ENCODE data around the gene KCTD15. TPM values are rescaled to one million over a fixed set of nuclear protein-coding genes. Genes with fewer than 3 reads are reported as not detected.
"Not testable (repeated sequence)": the region's sequence is repeated elsewhere in the genome, so short reads cannot be mapped to it uniquely, and the experiment has no call there.

Gene KCTD15
- total RNA-seq, 3 donors from 2014 or later (not counting 1 experiment from before 2014, with no cell fraction given) = 0.59 to 4.7 (median 1.4) TPM

GRCh38 chr19:33815380-33816340, 19.0 kb downstream of the KCTD15 start:
- Histone ChIP-seq H3K9me3 (ENCODE audit: control insufficient read depth, insufficient read depth, low read length) (no peaks in the 10 kb centered on the region), H3K36me3 (ENCODE audit: control insufficient read depth, insufficient read depth, low read length) (no peaks in the 10 kb centered on the region), H3K4me3 (ENCODE audit: low read length) (no peak overlapping the region), H3K27me3 (ENCODE audit: control insufficient read depth, insufficient read depth, low read length) (peaks cover 3% of the 10 kb centered on the region), H3K27ac (ENCODE audit: low read length) (no peak overlapping the region), H3K4me1 (ENCODE audit: control insufficient read depth, insufficient read depth, low read length) (peaks cover 25% of the 10 kb centered on the region)
- ATAC-seq (no peak), DNase-seq (peak in 1 of 2 donors; percentile 6)
- Mint-ChIP-seq H3K9me3 (no peaks in the 10 kb centered on the region), H3K4me1 (peaks cover 0 to 12% of the 10 kb centered on the region in 2 donors), H3K4me3 (no peak overlapping the region), H3K27me3 (ENCODE audit: low read depth in 2 of 2) (peaks cover 0 to 4% of the 10 kb centered on the region in 2 donors), H3K36me3 (no peaks in the 10 kb centered on the region), H3K27ac (no peak overlapping the region)
- 77% methylated on average over 14 of the region's 15 CpGs for WGBS (ENCODE audit: insufficient coverage)
- TF ChIP-seq CTCF (IDR thresholded peaks at IDR 0.05) = no peak
- intact Hi-C loops (cut with micrococcal nuclease) = no loop called here

- no peak overlapping the region for H3K27ac ChIP-seq (ENCODE audit: low read length)
- intact Hi-C loops (cut with micrococcal nuclease) = no loop called here
- H3K36me3 Mint-ChIP-seq = no peaks in the 10 kb centered on the region
- no peak overlapping the region for H3K27ac Mint-ChIP-seq
- ATAC-seq = no peak
- no peak for DNase-seq
- H3K9me3 ChIP-seq (ENCODE audit: control insufficient read depth, insufficient read depth, low read length) = no peaks in the 10 kb centered on the region
- no peak overlapping the region for H3K4me3 ChIP-seq (ENCODE audit: low read length)
- no peaks in the 10 kb centered on the region for H3K36me3 ChIP-seq (ENCODE audit: control insufficient read depth, insufficient read depth, low read length)
- peaks cover 30% of the 10 kb centered on the region for H3K4me1 ChIP-seq (ENCODE audit: control insufficient read depth, insufficient read depth, low read length)
- H3K9me3 Mint-ChIP-seq = no peaks in the 10 kb centered on the region
- H3K4me3 Mint-ChIP-seq = peak overlapping the region; percentile 38
- 83% methylated on average over 4 of the region's 4 CpGs for WGBS (ENCODE audit: insufficient coverage)
- H3K27me3 Mint-ChIP-seq (ENCODE audit: low read depth in 2 of 2) = peaks cover 0 to 4% of the 10 kb centered on the region in 2 donors
- TF ChIP-seq CTCF (IDR thresholded peaks at IDR 0.05) = no peak
- H3K27me3 ChIP-seq (ENCODE audit: control insufficient read depth, insufficient read depth, low read length) = peaks cover 6% of the 10 kb centered on the region
- H3K4me1 Mint-ChIP-seq = peaks cover 0 to 16% of the 10 kb centered on the region in 2 donors
These were observed 21.7 kb downstream of the KCTD15 start for GRCh38 chr19:33818411-33818810.

- DNase-seq; H3K36me3 Mint-ChIP-seq; H3K27me3 Mint-ChIP-seq (ENCODE audit: low read depth in 2 of 2); ATAC-seq; H3K27ac Mint-ChIP-seq; H3K4me3 ChIP-seq (ENCODE audit: low read length); H3K27me3 ChIP-seq (ENCODE audit: control insufficient read depth, insufficient read depth, low read length); H3K9me3 ChIP-seq (ENCODE audit: control insufficient read depth, insufficient read depth, low read length); H3K9me3 Mint-ChIP-seq; intact Hi-C loops (cut with micrococcal nuclease); H3K36me3 ChIP-seq (ENCODE audit: control insufficient read depth, insufficient read depth, low read length): not testable (repeated sequence)
- Mint-ChIP-seq H3K4me3 (peak overlapping the region; percentile 68), H3K4me1 (peaks cover 0 to 16% of the 10 kb centered on the region in 2 donors)
- 86% methylated on average over 6 of the region's 7 CpGs for WGBS (ENCODE audit: insufficient coverage)
- Histone ChIP-seq H3K27ac (ENCODE audit: low read length) (peak overlapping the region; percentile 1), H3K4me1 (ENCODE audit: control insufficient read depth, insufficient read depth, low read length) (peaks cover 30% of the 10 kb centered on the region)
These were observed 22.4 kb downstream of the KCTD15 start for GRCh38 chr19:33819078-33819477.

- 43% methylated on average over 10 of the region's 10 CpGs for WGBS (ENCODE audit: insufficient coverage)
- ATAC-seq (no peak), DNase-seq (no peak)
- no peak overlapping the region for H3K4me3 ChIP-seq (ENCODE audit: low read length)
- Mint-ChIP-seq H3K36me3 (no peaks in the 10 kb centered on the region), H3K27ac (no peak overlapping the region), H3K27me3 (ENCODE audit: low read depth in 2 of 2) (peaks cover 0 to 4% of the 10 kb centered on the region in 2 donors), H3K4me1 (peaks cover 0 to 16% of the 10 kb centered on the region in 2 donors), H3K4me3 (peak overlapping the region; percentile 68), H3K9me3 (no peaks in the 10 kb centered on the region)
- peaks cover 6% of the 10 kb centered on the region for H3K27me3 ChIP-seq (ENCODE audit: control insufficient read depth, insufficient read depth, low read length)
- TF ChIP-seq CTCF (IDR thresholded peaks at IDR 0.05) = no peak
- H3K36me3 ChIP-seq (ENCODE audit: control insufficient read depth, insufficient read depth, low read length) = no peaks in the 10 kb centered on the region
- intact Hi-C loops (cut with micrococcal nuclease) = no loop called here
- H3K9me3 ChIP-seq (ENCODE audit: control insufficient read depth, insufficient read depth, low read length) = no peaks in the 10 kb centered on the region
- H3K4me1 ChIP-seq (ENCODE audit: control insufficient read depth, insufficient read depth, low read length) = peaks cover 30% of the 10 kb centered on the region
- H3K27ac ChIP-seq (ENCODE audit: low read length) = peak overlapping the region; percentile 1
These were observed 22.8 kb downstream of the KCTD15 start for GRCh38 chr19:33819506-33819879.
